Ureter (tissue), 1 donor: ENCODE data around the gene IFT80. TPM values are rescaled to one million over a fixed set of nuclear protein-coding genes. Genes with fewer than 3 reads are reported as not detected.
A peak's percentile ranks its signal among the peaks of the same experiment; 100 is the strongest.

Experiments used
- DNase-seq: peaks from one replicate; pipeline ENCODE4 v3.0.0-alpha.2; 2020; ENCODE audit warnings: low spot score
- total RNA-seq: library from RNA; stranded (reverse); gene quantifications from one replicate; pipeline ENCODE4 v1.2.4, GENCODE V29; 2023
- donor health status: DM: yes; HTN: yes; CAD: no.

IFT80 gene
- 39.6 TPM for total RNA-seq

DNA sequence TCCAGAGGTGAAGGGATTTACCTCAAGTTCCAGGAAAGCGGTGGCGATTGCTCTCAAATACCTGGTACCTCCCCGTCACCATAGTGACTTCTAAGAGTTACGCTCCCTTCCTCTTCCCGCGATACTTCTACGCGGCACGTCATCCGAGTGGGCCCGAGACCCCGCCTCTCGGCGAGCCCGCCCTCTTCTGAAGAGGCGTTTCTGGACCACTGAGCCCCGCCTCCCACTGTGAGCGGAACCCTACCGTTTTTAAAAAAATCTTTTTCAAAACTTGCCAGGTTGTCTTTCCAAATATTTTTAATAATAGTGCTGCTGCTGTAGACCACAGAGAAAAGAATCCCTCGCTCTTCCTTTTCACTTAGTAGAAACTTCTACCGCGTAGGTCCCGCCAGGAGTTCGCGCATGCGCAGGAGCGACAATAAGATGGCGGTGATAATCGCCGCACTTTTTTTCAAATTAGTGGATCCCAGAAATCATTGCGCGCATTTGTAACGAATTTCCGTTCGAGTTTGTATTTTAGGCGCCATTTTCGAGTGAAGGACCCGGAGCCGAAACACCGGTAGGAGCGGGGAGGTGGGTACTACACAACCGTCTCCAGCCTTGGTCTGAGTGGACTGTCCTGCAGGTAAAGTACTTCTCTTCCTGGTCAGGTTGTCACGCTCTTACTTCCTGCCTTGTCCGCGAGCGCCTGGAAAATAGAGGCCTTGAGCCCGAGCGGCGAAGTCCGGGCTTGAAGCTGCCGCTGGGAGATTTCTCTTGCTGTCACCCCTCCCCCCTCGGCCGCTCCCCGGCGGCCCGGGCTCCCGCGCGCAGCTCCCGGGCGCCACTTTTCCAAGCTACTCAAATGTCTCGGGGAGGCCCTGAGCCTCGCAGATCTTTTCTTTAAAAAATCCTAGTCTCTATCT, at the start of gene IFT80, which contains the start of gene SMC4:
Gene IFT80, minus strand, starts transcription at position 101 of the 905 bp plus-strand sequence. CDS start 14,625 bp downstream, outside the sequence.
Gene SMC4, plus strand, starts transcription at position 526 of the 905 bp plus-strand sequence. CDS start 1,177 bp downstream, outside the sequence.
- DNase-seq, result peak; percentile 97

DNA sequence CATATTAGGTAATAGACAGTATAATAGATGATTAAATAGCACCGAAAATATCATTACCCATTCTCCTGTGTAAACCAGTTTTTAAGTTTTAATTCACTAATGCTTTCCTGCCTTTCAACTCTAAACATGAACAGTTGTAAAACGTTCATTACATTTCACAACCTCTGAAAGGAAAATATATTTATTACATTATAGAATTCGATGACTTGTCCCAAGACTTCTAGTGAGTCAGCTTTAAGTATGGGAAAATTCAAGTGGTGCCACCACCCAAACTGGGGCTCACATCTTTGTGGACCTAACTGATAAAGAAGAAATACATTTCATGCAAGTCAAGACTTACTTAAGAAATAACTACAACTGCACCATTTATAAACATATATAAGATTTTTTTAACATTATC, 48.5 kb upstream of the IFT80 start:
- DNase-seq, result no peak

- DNase-seq, result no peak
Measured at GRCh38 chr3:160446522-160447056, 47.6 kb upstream of the IFT80 start.

DNA sequence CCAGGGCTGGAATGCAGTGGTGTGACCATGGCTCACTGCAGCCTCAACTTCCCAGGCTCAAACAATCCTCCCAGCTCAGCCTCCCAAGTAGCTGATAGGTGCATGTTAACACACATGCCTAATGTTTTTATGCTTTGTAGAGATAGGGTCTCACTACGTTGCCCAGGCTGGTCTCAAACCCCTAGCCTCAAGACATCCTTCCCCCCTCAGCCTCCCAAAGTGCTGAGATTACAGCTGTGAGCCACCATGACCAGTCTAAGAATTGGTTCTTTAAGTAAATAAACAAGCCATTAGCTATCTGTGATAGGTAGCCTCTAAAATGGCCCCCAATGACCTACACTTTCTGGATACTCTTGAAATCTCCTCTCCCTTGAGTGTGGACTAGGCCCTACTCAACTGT, 46.8 kb upstream of the IFT80 start:
- no peak for DNase-seq

- no peak for DNase-seq
Measured at GRCh38 chr3:160444411-160444810, 45.4 kb upstream of the IFT80 start.

GRCh38 chr3:160440687-160441086, 41.7 kb upstream of the IFT80 start:
- no peak for DNase-seq

DNA sequence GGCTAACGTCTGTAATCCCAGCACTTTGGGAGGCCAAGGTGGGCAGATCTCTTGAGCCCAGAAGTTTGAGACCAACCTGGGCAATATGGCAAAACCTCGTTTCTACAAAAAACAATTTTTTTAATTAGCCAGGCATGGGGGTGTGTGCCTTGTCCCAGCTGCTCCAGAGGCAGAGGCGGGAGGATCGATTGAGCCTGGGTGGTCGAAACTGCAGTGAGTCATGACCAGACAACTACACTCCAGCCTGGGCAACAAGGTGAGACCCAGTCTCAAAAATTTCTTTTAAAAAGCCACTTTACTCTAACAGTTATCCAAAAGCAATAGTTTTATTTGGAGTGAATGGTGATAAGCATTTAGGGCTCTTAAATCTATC, 38.0 kb upstream of the IFT80 start:
- DNase-seq, result no peak

GRCh38 chr3:160435747-160436146, 36.7 kb upstream of the IFT80 start:
- no peak for DNase-seq

DNA sequence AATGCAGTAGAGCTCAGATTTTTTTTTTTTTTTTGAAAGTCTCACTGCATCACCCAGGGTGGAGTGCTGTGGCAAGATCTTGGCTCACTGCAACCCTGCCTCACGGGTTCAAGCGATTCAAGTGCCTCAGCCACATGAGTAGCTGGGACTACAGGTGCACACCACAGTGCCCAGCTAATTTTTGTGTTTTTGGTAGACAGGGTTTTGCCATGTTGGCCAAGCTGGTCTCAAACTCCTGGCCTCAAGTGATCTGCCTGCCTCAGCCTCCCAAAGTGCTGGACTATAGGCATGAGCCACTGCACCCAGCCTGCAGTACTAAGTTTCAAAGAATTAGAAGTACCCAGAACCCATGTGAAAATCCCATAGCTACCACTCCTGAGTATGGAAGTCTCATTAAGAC, 36.1 kb upstream of the IFT80 start:
- DNase-seq, result no peak

DNA sequence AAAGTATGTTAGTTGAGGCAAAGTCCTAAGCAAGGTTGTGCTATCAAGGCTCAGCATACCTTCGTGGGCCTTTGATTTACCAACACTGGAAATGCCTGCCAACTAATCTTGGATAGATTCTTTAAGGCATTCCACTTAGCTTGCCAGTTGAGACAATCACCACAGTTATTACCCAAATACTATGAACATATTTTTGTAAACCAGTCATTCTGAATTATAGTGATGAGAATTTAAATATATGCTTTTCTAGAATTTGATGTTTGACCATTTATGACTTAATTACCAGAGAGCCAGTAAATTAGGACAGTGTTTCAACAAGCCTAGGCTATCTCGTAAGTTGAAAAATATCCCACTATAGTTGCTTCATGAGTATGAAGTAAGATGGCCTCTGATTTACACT, 35.0 kb upstream of the IFT80 start:
- DNase-seq, result no peak

GRCh38 chr3:160427832-160428424, 28.9 kb upstream of the IFT80 start:
- DNase-seq, result no peak

DNA sequence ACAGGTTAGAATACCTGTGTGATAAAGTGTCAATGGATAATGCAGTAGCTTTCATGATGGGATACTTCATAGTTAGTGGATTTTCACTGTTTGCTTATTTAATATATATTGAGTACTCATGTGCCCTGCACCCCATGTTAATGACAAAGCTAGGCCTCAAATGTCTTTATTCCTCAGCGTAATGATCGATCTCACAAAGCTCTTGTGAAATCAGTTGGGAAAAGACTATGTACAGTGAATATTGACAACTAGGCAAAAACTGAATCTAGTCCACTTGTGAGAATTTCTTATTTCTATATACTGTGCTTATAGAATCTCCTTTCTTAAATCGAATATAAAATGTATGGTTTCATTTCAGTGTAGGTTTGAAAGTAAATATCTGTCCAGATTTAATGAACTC, 18.3 kb upstream of the IFT80 start:
- DNase-seq, result no peak

GRCh38 chr3:160413613-160414248, 14.7 kb upstream of the IFT80 start:
- DNase-seq, result peak; percentile 61

DNA sequence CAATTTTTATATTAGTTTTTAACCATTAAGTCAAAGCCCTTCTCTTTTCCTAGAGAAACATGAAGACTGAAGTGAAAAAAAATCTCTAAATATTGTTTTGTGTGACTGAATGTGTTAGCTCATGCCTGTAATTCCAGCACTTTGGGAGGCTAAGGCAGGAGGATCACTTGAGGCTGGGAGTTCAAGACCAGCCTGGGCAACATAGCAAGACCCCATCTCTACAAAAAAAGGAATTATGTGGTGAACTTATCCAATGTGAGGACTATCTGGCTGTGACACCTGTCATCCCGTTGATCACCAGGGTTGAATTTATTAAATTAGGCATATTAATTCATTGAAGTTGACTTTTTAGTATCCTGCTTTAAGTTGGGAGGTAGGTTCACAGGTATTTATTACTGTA, 13.5 kb upstream of the IFT80 start:
- no peak for DNase-seq

DNA sequence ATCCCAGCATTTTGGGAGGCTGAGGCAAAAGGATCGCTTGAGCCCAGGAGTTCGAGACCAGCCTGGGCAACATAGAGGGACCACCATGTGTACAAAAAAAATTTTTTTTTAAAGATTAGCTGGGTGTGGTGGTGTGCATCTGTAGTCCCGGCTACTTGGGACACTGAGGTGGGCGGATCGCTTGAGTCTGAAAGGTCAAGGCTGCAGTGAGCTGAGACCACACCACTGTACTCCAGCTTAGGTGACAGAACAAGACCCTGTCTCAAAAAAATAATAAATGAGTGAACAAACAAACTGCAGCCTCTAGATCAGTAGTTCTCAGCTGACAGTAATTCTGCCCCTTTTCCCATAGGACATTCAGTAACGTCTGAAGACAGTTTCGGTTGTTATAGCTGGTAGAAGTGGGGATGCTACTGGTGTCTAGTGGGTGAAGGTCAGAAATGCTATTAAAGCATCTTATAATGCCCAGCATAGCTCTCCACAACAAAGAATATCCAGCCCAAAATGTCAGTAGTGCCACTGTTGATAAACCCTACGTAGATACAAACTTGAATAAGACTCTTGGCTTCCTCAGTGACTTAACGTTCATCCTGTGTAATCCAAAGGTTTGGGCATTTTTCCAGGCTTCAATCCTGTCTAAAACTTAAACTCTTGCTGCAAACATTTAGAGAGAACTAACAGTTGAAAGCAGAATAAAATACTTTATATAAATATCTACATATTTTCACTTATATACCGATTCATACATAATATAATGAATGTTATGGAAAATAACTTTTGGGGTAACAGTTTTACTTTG, 11.0 kb upstream of the IFT80 start:
- no peak for DNase-seq

GRCh38 chr3:160403796-160404470, 4.9 kb upstream of the IFT80 start:
- DNase-seq, result no peak

- no peak for DNase-seq
Measured at GRCh38 chr3:160403028-160403545, 4.1 kb upstream of the IFT80 start.

GRCh38 chr3:160402221-160403027, 3.4 kb upstream of the IFT80 start:
- no peak for DNase-seq

DNA sequence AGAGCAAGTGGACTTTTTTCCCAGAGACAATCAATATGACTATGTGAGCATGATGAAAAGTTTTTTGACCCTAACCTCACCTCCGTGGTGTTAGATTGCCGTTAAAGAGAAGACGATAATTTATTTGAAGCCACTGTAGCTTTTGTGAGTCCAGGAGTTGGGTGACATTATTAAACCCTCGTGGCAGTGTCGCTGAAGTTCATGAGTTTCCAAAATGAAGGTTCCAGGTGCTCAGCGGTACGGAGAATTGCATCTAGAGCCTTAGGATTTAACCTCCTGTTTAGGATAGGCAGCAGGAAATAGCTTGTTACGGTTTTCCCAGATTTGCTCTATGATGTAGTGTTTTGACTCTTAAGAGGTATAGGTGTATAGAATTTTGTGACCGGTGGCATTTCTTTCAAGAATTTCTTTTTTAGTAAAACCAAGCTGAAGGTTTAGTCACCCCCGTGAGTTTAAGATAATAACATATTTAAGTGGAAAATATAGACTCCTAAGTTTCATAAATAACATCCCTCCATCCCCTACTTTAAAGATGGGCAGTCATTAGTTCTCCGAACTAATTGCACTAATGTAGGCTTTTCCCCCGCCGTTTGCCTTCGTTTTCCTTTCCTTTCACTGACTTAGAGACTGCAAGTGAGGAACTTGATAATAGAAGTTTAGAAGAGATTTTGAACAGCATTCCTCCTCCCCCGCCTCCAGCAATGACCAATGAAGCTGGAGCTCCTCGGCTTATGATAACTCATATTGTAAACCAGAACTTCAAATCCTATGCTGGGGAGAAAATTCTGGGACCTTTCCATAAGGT, 2.5 kb upstream of the IFT80 start:
- no peak for DNase-seq
